Central memory CD8-positive, alpha-beta T cell (primary cell): ENCODE results near the gene SPTLC3.

Experiments
- ATAC-seq: fragments of 150-1000 bp; cut with Tn5 transposase; replicated peaks from 2 replicates; pipeline ENCODE4 v1.10.0; 2022; ENCODE audit warnings: mild to moderate bottlenecking, moderate FRiP score, moderate number of reproducible peaks; ENCODE audit not compliant: poor library complexity, severe bottlenecking; ENCODE audit errors: extremely low read depth
- DNase-seq, 2 donors: peaks; one replicate each; pipeline ENCODE4 v3.0.0; 2021; ENCODE audit warnings: low spot score in 2 of 2
- H3K27ac Mint-ChIP-seq: one replicate; pipeline ENCODE4 v1.8.0; 2022; ENCODE audit warnings: low read depth, mild to moderate bottlenecking, moderate library complexity, mixed read lengths
- H3K27me3 Mint-ChIP-seq: one replicate; pipeline ENCODE4 v1.8.0; 2022; ENCODE audit warnings: mixed read lengths
- H3K36me3 Mint-ChIP-seq: one replicate; pipeline ENCODE4 v1.8.0; 2022; ENCODE audit warnings: mild to moderate bottlenecking, moderate library complexity, mixed read lengths; ENCODE audit not compliant: insufficient read depth
- H3K4me1 Mint-ChIP-seq: one replicate; pipeline ENCODE4 v1.8.0; 2022; ENCODE audit warnings: mixed read lengths
- H3K4me3 Mint-ChIP-seq: one replicate; pipeline ENCODE4 v1.8.0; 2022; ENCODE audit warnings: mild to moderate bottlenecking, moderate library complexity, mixed read lengths
- H3K9me3 Mint-ChIP-seq: one replicate; pipeline ENCODE4 v1.8.0; 2022; ENCODE audit warnings: mixed read lengths

SPTLC3 gene

GRCh38 chr20:13174402-13174801 is 165.6 kb downstream of the SPTLC3 start:
- no peaks in the 10 kb centered on the region for H3K4me1 Mint-ChIP-seq
- peaks cover 39% of the 10 kb centered on the region for H3K27me3 Mint-ChIP-seq
- no peaks in the 10 kb centered on the region for H3K36me3 Mint-ChIP-seq
- H3K9me3 Mint-ChIP-seq: peaks cover 14% of the 10 kb centered on the region
- DNase-seq (no peak), ATAC-seq (no peak)
- no peak overlapping the region for H3K4me3 Mint-ChIP-seq
- H3K27ac Mint-ChIP-seq: no peak overlapping the region

GRCh38 chr20:13180986-13181889 is 172.5 kb downstream of the SPTLC3 start:
- Mint-ChIP-seq H3K36me3 (no peaks in the 10 kb centered on the region), H3K27me3 (peaks cover 54% of the 10 kb centered on the region), H3K27ac (no peak overlapping the region), H3K9me3 (peaks cover 15% of the 10 kb centered on the region), H3K4me1 (no peaks in the 10 kb centered on the region), H3K4me3 (no peak overlapping the region)
- no peak for ATAC-seq
- DNase-seq: no peak

- Mint-ChIP-seq H3K36me3 (no peaks in the 10 kb centered on the region), H3K27me3 (peaks cover 48% of the 10 kb centered on the region), H3K9me3 (peaks cover 17% of the 10 kb centered on the region), H3K27ac (no peak overlapping the region), H3K4me3 (no peak overlapping the region), H3K4me1 (no peaks in the 10 kb centered on the region)
- ATAC-seq (no peak), DNase-seq (no peak)
These were observed 174.2 kb downstream of the SPTLC3 start for GRCh38 chr20:13183005-13183404.

GRCh38 chr20:13186043-13186774 is 177.4 kb downstream of the SPTLC3 start:
- no peaks in the 10 kb centered on the region for H3K36me3 Mint-ChIP-seq
- DNase-seq (no peak), ATAC-seq (no peak)
- no peak overlapping the region for H3K27ac Mint-ChIP-seq
- no peaks in the 10 kb centered on the region for H3K4me1 Mint-ChIP-seq
- H3K9me3 Mint-ChIP-seq: peaks cover 17% of the 10 kb centered on the region
- no peak overlapping the region for H3K4me3 Mint-ChIP-seq
- peaks cover 28% of the 10 kb centered on the region for H3K27me3 Mint-ChIP-seq

- ATAC-seq (no peak), DNase-seq (no peak)
- no peaks in the 10 kb centered on the region for H3K36me3 Mint-ChIP-seq
- H3K27ac Mint-ChIP-seq: no peak overlapping the region
- H3K27me3 Mint-ChIP-seq: peaks cover 12% of the 10 kb centered on the region
- H3K4me3 Mint-ChIP-seq: no peak overlapping the region
- no peaks in the 10 kb centered on the region for H3K4me1 Mint-ChIP-seq
- peaks cover 17% of the 10 kb centered on the region for H3K9me3 Mint-ChIP-seq
These were observed 179.1 kb downstream of the SPTLC3 start for GRCh38 chr20:13187899-13188298.

DNA sequence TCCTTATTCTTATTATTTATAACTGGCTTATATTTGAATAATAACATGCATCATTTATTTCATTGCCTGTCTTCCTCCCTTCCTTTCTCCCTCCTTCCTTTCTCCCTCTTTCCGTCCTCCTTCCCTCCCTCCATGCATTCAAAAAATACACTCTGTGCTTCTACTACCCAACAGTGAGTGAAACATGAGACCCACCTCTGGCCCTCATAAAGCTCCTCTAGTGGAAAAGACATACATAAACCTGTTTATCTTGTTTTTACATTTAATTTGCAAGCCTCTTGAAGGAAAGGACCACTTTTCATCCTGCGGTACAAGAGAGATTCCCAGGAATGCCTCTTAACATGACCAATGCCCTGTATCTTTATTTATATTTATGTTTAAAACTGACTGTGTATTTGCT is 190.5 kb downstream of the SPTLC3 start:
- DNase-seq (no peak), ATAC-seq (no peak)
- H3K27me3 Mint-ChIP-seq: no peaks in the 10 kb centered on the region
- H3K27ac Mint-ChIP-seq: no peak overlapping the region
- no peaks in the 10 kb centered on the region for H3K9me3 Mint-ChIP-seq
- no peak overlapping the region for H3K4me3 Mint-ChIP-seq
- H3K36me3 Mint-ChIP-seq: no peaks in the 10 kb centered on the region
- no peaks in the 10 kb centered on the region for H3K4me1 Mint-ChIP-seq

GRCh38 chr20:13200767-13201500 is 192.2 kb downstream of the SPTLC3 start:
- Mint-ChIP-seq H3K4me1 (no peaks in the 10 kb centered on the region), H3K36me3 (no peaks in the 10 kb centered on the region), H3K4me3 (no peak overlapping the region), H3K27me3 (no peaks in the 10 kb centered on the region), H3K9me3 (no peaks in the 10 kb centered on the region), H3K27ac (no peak overlapping the region)
- ATAC-seq (no peak), DNase-seq (no peak)

- Mint-ChIP-seq H3K27ac (no peak overlapping the region), H3K4me1 (no peaks in the 10 kb centered on the region), H3K36me3 (no peaks in the 10 kb centered on the region), H3K4me3 (no peak overlapping the region), H3K27me3 (no peaks in the 10 kb centered on the region), H3K9me3 (no peaks in the 10 kb centered on the region)
- DNase-seq: no peak
- ATAC-seq: no peak
These were observed 193.8 kb downstream of the SPTLC3 start for GRCh38 chr20:13202565-13202964.

DNA sequence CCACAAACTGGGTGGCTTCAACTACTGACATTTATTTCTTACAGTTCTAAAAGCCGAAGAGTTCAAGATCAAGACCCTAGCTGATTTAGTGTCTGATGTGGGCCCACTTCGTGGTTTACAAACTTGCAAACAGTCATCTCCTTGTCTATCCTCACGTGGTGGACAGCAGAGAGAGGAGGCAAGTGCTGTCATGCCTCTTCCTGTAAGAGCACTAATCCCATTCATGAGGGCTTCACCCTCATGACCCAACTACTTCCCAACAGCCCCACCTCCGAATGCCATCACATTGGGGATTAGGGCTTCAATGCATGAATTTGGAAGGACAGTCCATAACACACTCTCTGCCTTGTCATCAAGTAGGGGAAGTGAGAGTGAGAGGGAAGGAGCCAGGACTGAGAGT is 196.7 kb downstream of the SPTLC3 start:
- DNase-seq: no peak
- no peak overlapping the region for H3K4me3 Mint-ChIP-seq
- no peak for ATAC-seq
- no peaks in the 10 kb centered on the region for H3K36me3 Mint-ChIP-seq
- H3K27ac Mint-ChIP-seq: no peak overlapping the region
- H3K27me3 Mint-ChIP-seq: no peaks in the 10 kb centered on the region
- no peaks in the 10 kb centered on the region for H3K9me3 Mint-ChIP-seq
- H3K4me1 Mint-ChIP-seq: no peaks in the 10 kb centered on the region

GRCh38 chr20:13205848-13206434 is 197.2 kb downstream of the SPTLC3 start:
- no peak overlapping the region for H3K4me3 Mint-ChIP-seq
- H3K27ac Mint-ChIP-seq: no peak overlapping the region
- H3K36me3 Mint-ChIP-seq: no peaks in the 10 kb centered on the region
- no peak for DNase-seq
- H3K27me3 Mint-ChIP-seq: no peaks in the 10 kb centered on the region
- no peak for ATAC-seq
- H3K4me1 Mint-ChIP-seq: no peaks in the 10 kb centered on the region
- no peaks in the 10 kb centered on the region for H3K9me3 Mint-ChIP-seq

- H3K4me3 Mint-ChIP-seq: no peak overlapping the region
- ATAC-seq (no peak), DNase-seq (no peak)
- H3K27me3 Mint-ChIP-seq: no peaks in the 10 kb centered on the region
- no peaks in the 10 kb centered on the region for H3K36me3 Mint-ChIP-seq
- no peak overlapping the region for H3K27ac Mint-ChIP-seq
- no peaks in the 10 kb centered on the region for H3K9me3 Mint-ChIP-seq
- H3K4me1 Mint-ChIP-seq: no peaks in the 10 kb centered on the region
These were observed 198.2 kb downstream of the SPTLC3 start for GRCh38 chr20:13207016-13207415.

GRCh38 chr20:13211956-13212618 is 203.3 kb downstream of the SPTLC3 start:
- Mint-ChIP-seq H3K4me1 (no peaks in the 10 kb centered on the region), H3K4me3 (no peak overlapping the region), H3K27me3 (peaks cover 43% of the 10 kb centered on the region), H3K27ac (no peak overlapping the region), H3K36me3 (no peaks in the 10 kb centered on the region), H3K9me3 (no peaks in the 10 kb centered on the region)
- ATAC-seq: no peak
- no peak for DNase-seq
